ENCODE measurements around the gene CLEC2L.

Gene CLEC2L

GRCh38 chr7:139482122-139482521, 41.4 kb upstream of the CLEC2L start:
- ATAC-seq = no peak
- TF ChIP-seq CSRNP3 (CRISPR knock-in tag; IDR thresholded peaks at IDR 0.05) (no peak), ZNF70 (CRISPR knock-in tag; IDR thresholded peaks at IDR 0.05) (no peak), BACH2 (CRISPR knock-in tag; IDR thresholded peaks at IDR 0.05; ENCODE audit: borderline replicate concordance) (no peak), ISL1 (CRISPR knock-in tag; IDR thresholded peaks at IDR 0.05) (no peak), ZNF8 (CRISPR knock-in tag; IDR thresholded peaks at IDR 0.05) (no peak), CSDC2 (CRISPR knock-in tag; IDR thresholded peaks at IDR 0.05) (no peak), CREB5 (CRISPR knock-in tag; IDR thresholded peaks at IDR 0.05; ENCODE audit: low read depth) (no peak), PATZ1 (CRISPR knock-in tag; IDR thresholded peaks at IDR 0.05; ENCODE audit: borderline replicate concordance) (no peak), TOX (CRISPR knock-in tag; IDR thresholded peaks at IDR 0.05; ENCODE audit: borderline replicate concordance) (no peak), ARNTL (CRISPR knock-in tag; IDR thresholded peaks at IDR 0.05; ENCODE audit: borderline replicate concordance, low read depth) (no peak), POU6F1 (CRISPR knock-in tag; IDR thresholded peaks at IDR 0.05; ENCODE audit: borderline replicate concordance, low read depth) (no peak)

GRCh38 chr7:139482662-139483466, 40.6 kb upstream of the CLEC2L start:
- TF ChIP-seq ZNF565 (CRISPR knock-in tag; conservative IDR thresholded peaks at IDR 0.05; ENCODE audit: low read depth) (no peak), ARNTL (CRISPR knock-in tag; IDR thresholded peaks at IDR 0.05; ENCODE audit: borderline replicate concordance, low read depth) (no peak), TOX (CRISPR knock-in tag; IDR thresholded peaks at IDR 0.05; ENCODE audit: borderline replicate concordance) (no peak), ZNF70 (CRISPR knock-in tag; IDR thresholded peaks at IDR 0.05) (no peak), ZNF8 (CRISPR knock-in tag; IDR thresholded peaks at IDR 0.05) (no peak), PATZ1 (CRISPR knock-in tag; IDR thresholded peaks at IDR 0.05; ENCODE audit: borderline replicate concordance) (no peak), GLIS3 (CRISPR knock-in tag; IDR thresholded peaks at IDR 0.05) (no peak), CSDC2 (CRISPR knock-in tag; IDR thresholded peaks at IDR 0.05) (no peak), POU6F1 (CRISPR knock-in tag; IDR thresholded peaks at IDR 0.05; ENCODE audit: borderline replicate concordance, low read depth) (no peak), ISL1 (CRISPR knock-in tag; IDR thresholded peaks at IDR 0.05) (no peak), TCF4 (CRISPR knock-in tag; IDR thresholded peaks at IDR 0.05; ENCODE audit: borderline replicate concordance) (no peak), BACH2 (CRISPR knock-in tag; IDR thresholded peaks at IDR 0.05; ENCODE audit: borderline replicate concordance) (no peak), TSHZ2 (CRISPR knock-in tag; IDR thresholded peaks at IDR 0.05) (no peak)
- peak; percentile 66 for ATAC-seq
